MM.1S (cell line): Measurements from ENCODE around the gene ACSF3.

ENCODE experiments used
- DNase-seq: peaks from one replicate; pipeline ENCODE4 v3.0.0-alpha.2; 2015
- H2AFZ ChIP-seq: fragments of 300-600 bp; sonication (generic); 2 replicates; pipeline ENCODE4 v1.6.0; 2016; ENCODE audit warnings: antibody characterized with exemption, low read length
- H3F3A ChIP-seq: fragments of 300-600 bp; sonication (generic); 2 replicates; pipeline ENCODE4 v1.6.1; 2016; ENCODE audit warnings: mild to moderate bottlenecking, antibody characterized with exemption, low read length, moderate library complexity, mixed read lengths; ENCODE audit not compliant: insufficient read depth
- H3K27ac ChIP-seq: fragments of 300-600 bp; sonication (generic); 2 replicates; pipeline ENCODE4 v1.5.1; 2016; ENCODE audit warnings: mild to moderate bottlenecking, low read length
- H3K27me3 ChIP-seq: fragments of 300-600 bp; sonication (generic); replicated peaks from 2 replicates; pipeline ENCODE4 v1.6.0; 2016; ENCODE audit warnings: low read length; ENCODE audit not compliant: insufficient read depth
- H3K36me3 ChIP-seq: fragments of 300-600 bp; sonication (generic); replicated peaks from 2 replicates; pipeline ENCODE4 v1.6.1; 2016; ENCODE audit warnings: mild to moderate bottlenecking, low read length, mixed read lengths; ENCODE audit not compliant: insufficient read depth
- H3K4me1 ChIP-seq: fragments of 300-600 bp; sonication (generic); 2 replicates; pipeline ENCODE4 v1.6.1; 2016; ENCODE audit warnings: low read length, mixed read lengths
- H3K4me2 ChIP-seq: fragments of 300-600 bp; sonication (generic); 2 replicates; pipeline ENCODE4 v1.6.0; 2016; ENCODE audit warnings: low read depth, low read length
- H3K4me3 ChIP-seq: fragments of 300-600 bp; sonication (generic); 2 replicates; pipeline ENCODE4 v1.5.1; 2016; ENCODE audit warnings: low read length, mixed read lengths
- H3K79me2 ChIP-seq: fragments of 300-600 bp; sonication (generic); 2 replicates; pipeline ENCODE4 v1.6.1; 2016; ENCODE audit warnings: mixed run types, low read length, mixed read lengths
- H3K9ac ChIP-seq: fragments of 300-600 bp; sonication (generic); 2 replicates; pipeline ENCODE4 v1.6.1; 2016; ENCODE audit warnings: low read length, mixed read lengths
- H3K9me2 ChIP-seq: fragments of 300-600 bp; sonication (generic); replicated peaks from 2 replicates; pipeline ENCODE4 v1.6.1; 2016; ENCODE audit warnings: mild to moderate bottlenecking, low read length, mixed read lengths; ENCODE audit not compliant: insufficient read depth
- H3K9me3 ChIP-seq: fragments of 300-600 bp; sonication (generic); replicated peaks from 2 replicates; pipeline ENCODE4 v1.6.1; 2016; ENCODE audit warnings: mild to moderate bottlenecking, low read length, mixed read lengths; ENCODE audit not compliant: insufficient read depth
- H4K20me1 ChIP-seq: fragments of 300-600 bp; sonication (generic); 2 replicates; pipeline ENCODE4 v1.6.1; 2016; ENCODE audit warnings: mild to moderate bottlenecking, low read length, moderate library complexity, mixed read lengths; ENCODE audit not compliant: insufficient read depth
- EZH2 ChIP-seq: fragments of 300-600 bp; sonication (generic); optimal IDR thresholded peaks from 2 replicates; pipeline ENCODE3; 2017; ENCODE audit warnings: low read depth, mild to moderate bottlenecking, antibody characterized with exemption, low read length, mixed read lengths
- EZH2phosphoT487 ChIP-seq: fragments of 300-600 bp; sonication (generic); IDR thresholded peaks from 2 replicates; pipeline ENCODE4 v1.6.1; 2018; ENCODE audit warnings: antibody characterized with exemption, low read length
- TF ChIP-seq, protein P1 (sequence below): fragments of 300-600 bp; sonication (generic); IDR thresholded peaks from 2 replicates; pipeline ENCODE4 v1.5.1; 2016; ENCODE audit warnings: antibody characterized with exemption, low read length, mixed read lengths

Gene ACSF3

DNA sequence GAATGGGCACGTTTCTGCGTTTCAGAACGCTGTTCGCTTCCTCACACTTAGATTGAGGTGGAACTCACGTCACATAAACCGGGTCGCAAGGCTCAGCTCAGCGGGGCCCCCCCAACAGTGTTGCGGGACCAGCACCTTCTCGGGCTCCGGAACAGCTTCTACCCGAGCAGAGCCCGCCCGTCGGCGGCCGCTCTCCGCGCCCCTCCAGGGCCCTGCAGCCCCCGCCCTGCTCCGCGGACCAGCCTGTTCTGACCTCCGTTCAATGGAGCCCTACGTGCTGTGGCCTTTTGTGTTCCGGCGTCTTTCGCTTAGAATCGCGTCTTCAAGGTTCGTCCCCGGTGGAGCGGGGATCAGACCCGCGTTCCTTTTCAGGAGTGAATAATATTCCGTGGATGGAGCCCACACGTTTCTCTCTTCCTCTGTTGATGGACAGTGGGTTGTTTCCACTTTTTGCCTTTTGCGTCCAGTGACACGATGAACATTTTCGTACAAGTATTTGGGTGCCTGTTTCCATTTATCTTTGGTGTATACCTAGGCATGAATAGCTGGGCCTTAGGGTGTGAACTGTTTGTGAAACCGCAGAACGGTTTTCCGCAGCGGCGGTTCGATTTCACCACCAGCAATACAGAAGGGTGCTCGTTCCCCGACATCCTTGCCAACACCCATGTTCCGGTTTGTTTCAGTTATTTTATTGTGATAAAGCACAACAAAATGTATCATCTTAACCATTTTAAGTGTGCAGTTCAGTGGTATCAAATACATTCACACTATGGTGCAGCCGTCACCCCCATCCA, 109.0 kb downstream of the ACSF3 start:
- H3K9me2 ChIP-seq = no peaks in the 10 kb centered on the region
- no peak overlapping the region for H3K4me3 ChIP-seq
- H3K4me1 ChIP-seq = no peaks in the 10 kb centered on the region
- no peak overlapping the region for H3K4me2 ChIP-seq
- no peak for DNase-seq
- TF ChIP-seq, protein P1, sequence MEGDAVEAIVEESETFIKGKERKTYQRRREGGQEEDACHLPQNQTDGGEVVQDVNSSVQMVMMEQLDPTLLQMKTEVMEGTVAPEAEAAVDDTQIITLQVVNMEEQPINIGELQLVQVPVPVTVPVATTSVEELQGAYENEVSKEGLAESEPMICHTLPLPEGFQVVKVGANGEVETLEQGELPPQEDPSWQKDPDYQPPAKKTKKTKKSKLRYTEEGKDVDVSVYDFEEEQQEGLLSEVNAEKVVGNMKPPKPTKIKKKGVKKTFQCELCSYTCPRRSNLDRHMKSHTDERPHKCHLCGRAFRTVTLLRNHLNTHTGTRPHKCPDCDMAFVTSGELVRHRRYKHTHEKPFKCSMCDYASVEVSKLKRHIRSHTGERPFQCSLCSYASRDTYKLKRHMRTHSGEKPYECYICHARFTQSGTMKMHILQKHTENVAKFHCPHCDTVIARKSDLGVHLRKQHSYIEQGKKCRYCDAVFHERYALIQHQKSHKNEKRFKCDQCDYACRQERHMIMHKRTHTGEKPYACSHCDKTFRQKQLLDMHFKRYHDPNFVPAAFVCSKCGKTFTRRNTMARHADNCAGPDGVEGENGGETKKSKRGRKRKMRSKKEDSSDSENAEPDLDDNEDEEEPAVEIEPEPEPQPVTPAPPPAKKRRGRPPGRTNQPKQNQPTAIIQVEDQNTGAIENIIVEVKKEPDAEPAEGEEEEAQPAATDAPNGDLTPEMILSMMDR = no peak
- no peak for TF ChIP-seq EZH2
- no peak for TF ChIP-seq EZH2phosphoT487
- H3K27me3 ChIP-seq = no peaks in the 10 kb centered on the region; the same call in 1 of the 2 replicates
- H3K9ac ChIP-seq = no peak overlapping the region
- H2AFZ ChIP-seq = no peak overlapping the region
- H3F3A ChIP-seq = no peaks in the 10 kb centered on the region
- H3K36me3 ChIP-seq = no peaks in the 10 kb centered on the region
- H4K20me1 ChIP-seq = no peaks in the 10 kb centered on the region
- no peak overlapping the region for H3K27ac ChIP-seq
- H3K79me2 ChIP-seq = no peaks in the 10 kb centered on the region
- no peaks in the 10 kb centered on the region for H3K9me3 ChIP-seq
